ENCODE data around the gene SUSD1.

GRCh38 chr9:112207451-112207850 lies 32.4 kb upstream of the SUSD1 start:
- TF ChIP-seq POLR2A (IDR thresholded peaks at IDR 0.05) (no peak), CTCF (IDR thresholded peaks at IDR 0.05) (no peak)

Data from lower leg skin (tissue), 3 donors.